Epidermal melanocyte (primary cell): Measurements from ENCODE around the gene BPIFB4.
"Not testable (repeated sequence)": the region's sequence is repeated elsewhere in the genome, so short reads cannot be mapped to it uniquely, and the experiment has no call there.

Source experiments
- DNase-seq: peaks from one replicate; pipeline ENCODE4 v3.0.0; 2011; ENCODE audit warnings: low spot score; ENCODE audit not compliant: insufficient read length

Gene BPIFB4

DNA sequence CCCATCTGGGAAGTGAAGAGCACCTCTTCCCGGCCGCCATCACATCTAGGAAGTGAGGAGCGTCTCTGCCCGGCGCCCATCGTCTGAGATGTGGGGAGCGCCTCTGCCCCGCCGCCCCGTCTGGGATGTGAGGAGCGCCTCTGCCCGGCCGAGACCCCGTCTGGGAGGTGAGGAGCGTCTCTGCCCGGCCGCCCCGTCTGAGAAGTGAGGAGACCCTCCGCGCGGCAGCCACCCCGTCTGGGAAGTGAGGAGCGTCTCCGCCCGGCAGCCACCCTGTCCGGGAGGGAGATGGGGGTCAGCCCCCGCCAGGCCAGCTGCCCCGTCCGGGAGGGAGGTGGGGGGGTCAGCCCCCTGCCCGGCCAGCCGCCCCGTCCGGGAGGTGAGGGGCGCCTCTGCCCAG lies 36.1 kb downstream of the BPIFB4 start:
- not testable (repeated sequence) for DNase-seq

DNA sequence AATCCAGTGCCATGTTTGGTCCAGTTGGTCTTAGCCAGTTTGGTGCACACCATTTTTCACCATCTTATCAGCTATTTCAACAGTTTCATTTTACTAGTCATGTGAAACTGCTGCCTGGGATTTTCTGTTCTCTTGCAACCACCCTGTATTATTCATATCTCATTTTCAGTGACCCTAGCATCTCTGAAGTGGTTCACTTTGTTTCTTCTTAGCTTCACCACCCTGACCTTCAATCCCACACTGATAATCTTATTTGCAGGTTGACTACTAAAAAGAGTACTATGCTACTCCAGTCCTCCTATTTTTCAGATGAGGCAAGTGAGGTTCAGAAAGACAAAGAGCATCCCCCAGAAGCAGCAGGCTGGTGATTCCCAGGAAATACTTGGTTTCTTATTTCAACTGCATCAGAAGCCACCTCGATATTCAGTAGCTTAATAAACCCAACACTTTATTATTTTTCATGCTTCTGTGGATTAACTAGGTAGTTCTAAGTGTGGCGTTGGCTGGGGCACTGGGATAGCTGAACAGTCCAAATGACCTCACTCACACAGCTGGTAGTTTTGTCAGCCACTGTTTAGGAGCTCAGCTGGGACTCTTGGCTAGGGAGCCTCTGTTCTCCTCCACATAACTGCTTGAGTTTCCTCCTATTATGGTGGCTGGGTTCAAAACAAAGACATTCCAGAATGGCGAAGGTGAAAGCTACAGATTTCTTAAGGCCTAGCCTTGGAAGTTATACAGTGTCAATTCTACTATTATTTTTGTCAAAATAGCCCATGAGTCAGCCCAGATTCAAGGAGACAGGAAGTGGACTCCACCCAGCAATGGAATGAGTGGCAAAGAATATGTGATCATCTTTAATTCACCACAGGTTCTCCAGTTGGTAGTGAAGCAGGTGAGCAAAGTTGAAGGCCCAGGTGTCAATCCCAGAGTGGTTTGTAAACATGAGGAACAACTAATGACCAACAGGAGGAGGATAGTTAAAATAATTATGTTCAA lies 40.6 kb downstream of the BPIFB4 start:
- DNase-seq: no peak

GRCh38 chr20:33120934-33121333 lies 41.5 kb downstream of the BPIFB4 start:
- no peak for DNase-seq

DNA sequence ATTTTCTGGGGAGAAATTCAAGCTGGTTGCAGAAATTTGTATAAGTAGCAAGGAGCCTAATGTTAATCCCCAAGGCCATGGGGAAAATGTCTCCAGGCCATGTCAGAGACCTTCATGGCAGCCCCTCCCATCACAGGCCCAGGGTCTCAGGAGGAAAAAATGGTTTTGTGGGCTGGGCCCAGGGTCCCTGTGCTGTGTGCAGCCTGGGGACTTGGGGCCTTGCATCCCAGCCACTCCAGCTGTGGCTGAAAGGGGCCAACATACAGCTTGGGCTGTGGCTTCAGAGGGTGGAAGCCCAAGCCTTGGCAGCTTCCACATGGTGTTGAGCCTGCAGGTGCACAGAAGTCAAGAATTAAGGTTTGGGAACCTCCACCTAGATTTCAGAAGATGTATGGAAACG lies 42.9 kb downstream of the BPIFB4 start:
- DNase-seq: not testable (repeated sequence)

DNA sequence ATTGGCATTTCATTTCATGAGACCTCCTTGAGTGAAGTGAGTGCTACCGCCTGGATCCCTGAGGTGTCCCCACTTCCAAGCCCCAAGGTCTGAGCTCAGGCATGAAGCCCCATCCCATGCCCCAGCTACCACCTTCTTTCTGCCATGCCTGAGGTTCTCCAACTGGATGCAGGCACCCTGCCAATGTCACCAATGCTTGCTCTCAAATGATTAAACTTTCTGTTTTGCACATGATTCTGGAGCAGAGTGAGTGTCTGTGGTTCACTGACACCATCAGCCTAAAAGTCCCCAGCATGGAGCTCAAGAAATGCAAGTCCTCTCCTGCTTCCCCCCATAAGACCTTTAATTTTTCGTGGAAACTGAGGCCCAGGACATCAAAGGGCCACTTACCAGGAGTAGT lies 44.8 kb downstream of the BPIFB4 start:
- no peak for DNase-seq

DNA sequence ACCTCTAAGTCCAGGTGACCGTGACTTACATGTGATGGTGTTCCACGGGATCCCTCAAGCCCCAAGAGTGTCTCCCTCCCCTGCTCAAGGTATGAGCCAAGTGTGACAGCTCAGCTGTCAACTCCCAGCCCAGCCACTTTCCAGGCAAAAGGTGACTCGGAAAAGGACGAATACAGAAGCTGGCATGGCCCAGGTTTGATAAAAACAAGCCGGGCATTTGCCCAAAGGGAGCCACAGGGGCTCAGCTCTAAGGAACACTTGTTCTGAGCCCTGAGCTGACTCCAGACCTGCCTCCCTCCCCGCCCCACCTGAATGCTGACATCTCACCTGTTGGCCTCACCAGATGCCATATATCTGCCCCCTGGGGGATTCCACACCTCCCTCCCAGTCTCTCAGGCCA lies 45.6 kb downstream of the BPIFB4 start:
- DNase-seq: no peak

DNA sequence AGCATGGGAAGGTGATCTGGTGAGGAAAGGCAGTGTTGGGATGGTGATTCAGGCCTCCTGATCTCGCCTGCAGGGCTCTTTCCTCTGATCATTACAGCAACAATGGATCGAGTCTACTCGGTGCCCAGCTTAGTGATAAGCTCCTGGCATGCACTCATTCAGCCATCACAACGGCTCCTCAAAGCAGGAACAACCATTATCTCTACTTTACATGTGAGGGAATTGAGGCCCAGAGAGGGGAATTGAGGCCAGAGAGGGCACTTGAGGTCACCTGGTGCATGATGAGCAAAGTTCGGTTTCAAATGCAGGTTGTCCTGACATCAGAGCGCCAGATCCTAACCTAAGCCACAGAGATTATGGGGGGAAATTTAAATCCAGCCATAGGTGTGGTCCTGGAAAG lies 46.5 kb downstream of the BPIFB4 start:
- no peak for DNase-seq

- no peak for DNase-seq
These were observed 48.1 kb downstream of the BPIFB4 start for GRCh38 chr20:33127422-33128097.

DNA sequence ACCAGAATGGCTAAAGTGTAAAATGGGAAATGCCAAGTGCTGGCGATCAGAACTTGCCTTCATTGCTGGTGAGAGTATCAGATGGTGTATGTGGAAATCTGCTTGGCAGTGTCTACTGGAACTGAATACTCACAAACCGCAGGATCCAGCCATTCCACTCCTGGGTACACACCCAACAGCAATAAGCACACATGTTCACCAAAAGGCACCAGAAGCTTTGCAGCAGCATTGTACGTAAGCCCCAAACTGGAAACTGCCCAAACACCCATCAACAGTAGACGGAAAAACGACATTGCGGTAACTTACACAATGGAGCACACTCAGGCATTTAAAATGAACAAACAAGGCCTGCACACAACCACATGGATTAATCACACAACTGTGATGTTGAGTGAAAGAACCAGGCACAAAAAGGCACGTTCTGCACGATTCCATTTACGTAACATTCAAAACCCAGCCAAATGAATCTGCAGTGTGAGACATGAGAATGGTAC lies 51.2 kb downstream of the BPIFB4 start:
- DNase-seq: no peak

- DNase-seq: no peak
These were observed 52.6 kb downstream of the BPIFB4 start for GRCh38 chr20:33131949-33132473.

DNA sequence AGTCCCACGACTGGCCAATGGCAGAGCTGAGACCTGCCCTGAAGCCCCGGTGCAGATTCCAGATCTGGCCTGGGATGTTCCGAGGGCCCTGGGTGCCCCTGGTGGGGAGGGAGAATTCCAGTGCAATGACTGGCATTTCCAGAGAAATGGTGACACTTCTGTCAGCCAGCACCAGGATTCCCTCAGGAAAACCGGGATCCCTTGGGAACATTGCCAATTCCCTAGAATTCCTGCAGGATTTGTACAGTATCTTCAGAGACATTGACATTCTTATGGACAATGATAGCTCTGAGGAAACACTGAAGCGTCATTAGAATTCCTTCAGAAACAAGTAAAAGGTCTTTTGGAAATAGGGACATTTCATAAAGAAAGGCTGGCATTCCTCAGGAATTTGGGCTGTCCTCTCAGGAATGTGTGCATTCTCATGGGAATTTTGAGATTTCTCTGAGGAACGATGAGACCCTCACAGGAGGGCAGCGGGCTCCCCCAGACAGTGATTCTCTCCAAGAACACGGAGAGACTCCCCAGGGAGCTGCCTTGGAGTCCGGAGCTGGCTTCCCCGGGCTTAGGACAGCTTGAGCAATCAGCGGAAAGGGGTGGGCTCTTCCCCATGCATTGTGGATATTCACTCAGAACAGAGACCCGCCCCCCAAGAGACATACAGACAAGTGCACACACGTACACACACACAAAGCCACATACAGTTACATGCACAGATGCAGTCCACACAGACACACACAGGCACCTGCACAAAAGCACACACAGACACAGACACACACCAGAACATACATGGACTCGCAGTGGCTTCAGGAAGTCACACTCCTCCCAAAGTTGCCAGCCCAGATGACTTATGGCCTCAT lies 53.3 kb downstream of the BPIFB4 start:
- no peak for DNase-seq

- DNase-seq: no peak
These were observed 54.0 kb downstream of the BPIFB4 start for GRCh38 chr20:33133373-33133941.

GRCh38 chr20:33137195-33137594 lies 57.8 kb downstream of the BPIFB4 start:
- no peak for DNase-seq

GRCh38 chr20:33139467-33139866 lies 60.0 kb downstream of the BPIFB4 start:
- DNase-seq: no peak

DNA sequence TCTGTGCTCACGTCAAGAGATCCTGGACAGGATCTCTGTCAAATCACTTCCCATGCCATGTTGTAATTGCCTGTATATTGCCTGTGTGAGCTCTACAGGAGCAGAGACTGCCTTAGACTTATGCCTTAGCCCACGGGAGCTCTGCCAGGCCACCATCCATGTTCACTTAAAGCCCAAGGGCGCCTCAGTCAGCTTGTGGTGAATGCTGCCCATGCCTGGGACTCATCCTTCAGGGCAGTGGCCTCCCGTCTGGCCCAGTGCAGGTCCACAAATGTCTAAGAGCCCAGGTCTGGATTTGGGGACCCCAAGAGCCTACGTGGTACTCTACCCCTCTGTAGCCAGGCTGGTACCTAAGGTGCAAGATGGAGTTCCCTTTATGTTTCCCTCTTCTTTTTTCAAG lies 66.1 kb downstream of the BPIFB4 start:
- DNase-seq: no peak

DNA sequence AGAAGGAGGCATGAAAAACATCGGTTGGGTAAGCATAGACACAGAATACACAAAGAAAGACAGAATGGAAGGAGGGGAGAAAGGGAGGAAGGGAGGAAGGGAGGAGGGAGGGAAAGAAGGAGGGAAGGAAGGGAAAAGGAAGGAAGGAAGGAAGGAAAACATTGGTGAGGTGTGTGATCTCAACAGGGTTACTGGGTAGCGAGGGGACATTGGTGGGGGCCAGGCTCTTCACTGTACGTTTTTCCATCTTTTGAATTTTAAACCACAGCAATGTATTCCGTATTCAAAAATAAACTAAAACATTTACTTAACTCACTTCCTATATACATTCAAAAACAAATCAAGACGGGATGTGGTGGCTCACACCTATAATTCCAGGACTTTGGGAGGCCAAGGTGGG lies 67.9 kb downstream of the BPIFB4 start:
- no peak for DNase-seq

- DNase-seq: no peak
These were observed 68.6 kb downstream of the BPIFB4 start for GRCh38 chr20:33148040-33148439.

GRCh38 chr20:33154252-33154651 lies 74.8 kb downstream of the BPIFB4 start:
- DNase-seq: no peak

- no peak for DNase-seq
These were observed 79.4 kb downstream of the BPIFB4 start for GRCh38 chr20:33158637-33159385.

DNA sequence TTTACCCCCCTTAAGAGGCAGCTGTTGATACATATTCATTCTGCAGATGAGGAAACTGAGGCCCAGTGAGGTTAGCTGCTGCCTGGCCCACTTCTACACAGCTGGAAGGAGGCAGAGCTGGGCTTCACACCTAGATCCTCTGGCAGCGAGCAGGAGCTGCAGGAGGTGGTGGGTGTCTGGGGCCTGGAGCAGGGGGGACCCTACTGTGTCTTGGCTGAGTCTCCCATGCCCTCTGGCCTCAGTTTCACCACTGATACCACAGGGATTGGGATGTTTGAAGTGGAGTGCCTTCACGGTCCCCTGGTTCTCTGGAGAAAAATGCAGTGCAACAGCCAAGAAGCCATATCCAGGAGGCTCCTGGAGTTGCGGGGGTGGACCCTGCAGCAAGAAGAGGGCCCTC lies 80.3 kb downstream of the BPIFB4 start:
- DNase-seq: no peak
